ENCODE results near the gene CTDSPL. TPM values are rescaled to one million over a fixed set of nuclear protein-coding genes. Genes with fewer than 3 reads are reported as not detected.

CTDSPL gene
- total and polyA plus RNA-seq, 4 donors: 8.4 to 17.2 (median 14.2) TPM

GRCh38 chr3:37964146-37964545 is 102.5 kb downstream of the CTDSPL start:
- peak overlapping the region; percentile 90 to 98 for H3K27ac ChIP-seq (ENCODE audit: low read depth in 1 of 2, low read length in 2 of 2)
- H3K4me1 ChIP-seq (ENCODE audit: control insufficient read depth in 4 of 4, insufficient read depth in 4 of 4, low read length in 3 of 4): peaks cover 7 to 50% (median 38%) of the 10 kb centered on the region in 4 donors

GRCh38 chr3:37964716-37965115 is 103.0 kb downstream of the CTDSPL start:
- H3K4me3 ChIP-seq (ENCODE audit: low read depth in 1 of 3, low read length in 3 of 3): no peak overlapping the region
- H3K36me3 ChIP-seq (ENCODE audit: control insufficient read depth in 4 of 4, insufficient read depth in 3 of 4, low read depth in 1 of 4, low read length in 3 of 4): no peaks in the 10 kb centered on the region
- TF ChIP-seq NR2F2 (IDR thresholded peaks at IDR 0.05) (peak; percentile 9), HNF4A (conservative IDR thresholded peaks at IDR 0.05) (peak; percentile 51 to 65), SP1 (IDR thresholded peaks at IDR 0.05) (peak; percentile 79), RXRA (IDR thresholded peaks at IDR 0.05) (peak; percentile 49 to 69), YY1 (IDR thresholded peaks at IDR 0.05) (peak; percentile 75), TAF1 (conservative IDR thresholded peaks at IDR 0.05) (peak; percentile 65), EGR1 (IDR thresholded peaks at IDR 0.05; ENCODE audit: low read depth in 2 of 2) (peak in 1 of 2 donors; percentile 54), GABPA (IDR thresholded peaks at IDR 0.05 in 1 of 2, conservative IDR thresholded peaks at IDR 0.05 in 1 of 2) (no peak), FOXA2 (IDR thresholded peaks at IDR 0.05) (peak; percentile 62), HNF4G (IDR thresholded peaks at IDR 0.05) (no peak), RAD21 (IDR thresholded peaks at IDR 0.05) (peak; percentile 42 to 46), MAX (IDR thresholded peaks at IDR 0.05) (peak; percentile 71), JUND (IDR thresholded peaks at IDR 0.05) (peak; percentile 2 to 58), FOXA1 (IDR thresholded peaks at IDR 0.05) (peak; percentile 57)
- TF ChIP-seq, protein P1, sequence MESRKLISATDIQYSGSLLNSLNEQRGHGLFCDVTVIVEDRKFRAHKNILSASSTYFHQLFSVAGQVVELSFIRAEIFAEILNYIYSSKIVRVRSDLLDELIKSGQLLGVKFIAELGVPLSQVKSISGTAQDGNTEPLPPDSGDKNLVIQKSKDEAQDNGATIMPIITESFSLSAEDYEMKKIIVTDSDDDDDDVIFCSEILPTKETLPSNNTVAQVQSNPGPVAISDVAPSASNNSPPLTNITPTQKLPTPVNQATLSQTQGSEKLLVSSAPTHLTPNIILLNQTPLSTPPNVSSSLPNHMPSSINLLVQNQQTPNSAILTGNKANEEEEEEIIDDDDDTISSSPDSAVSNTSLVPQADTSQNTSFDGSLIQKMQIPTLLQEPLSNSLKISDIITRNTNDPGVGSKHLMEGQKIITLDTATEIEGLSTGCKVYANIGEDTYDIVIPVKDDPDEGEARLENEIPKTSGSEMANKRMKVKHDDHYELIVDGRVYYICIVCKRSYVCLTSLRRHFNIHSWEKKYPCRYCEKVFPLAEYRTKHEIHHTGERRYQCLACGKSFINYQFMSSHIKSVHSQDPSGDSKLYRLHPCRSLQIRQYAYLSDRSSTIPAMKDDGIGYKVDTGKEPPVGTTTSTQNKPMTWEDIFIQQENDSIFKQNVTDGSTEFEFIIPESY (IDR thresholded peaks at IDR 0.05): no peak
- TF ChIP-seq, protein P2, sequence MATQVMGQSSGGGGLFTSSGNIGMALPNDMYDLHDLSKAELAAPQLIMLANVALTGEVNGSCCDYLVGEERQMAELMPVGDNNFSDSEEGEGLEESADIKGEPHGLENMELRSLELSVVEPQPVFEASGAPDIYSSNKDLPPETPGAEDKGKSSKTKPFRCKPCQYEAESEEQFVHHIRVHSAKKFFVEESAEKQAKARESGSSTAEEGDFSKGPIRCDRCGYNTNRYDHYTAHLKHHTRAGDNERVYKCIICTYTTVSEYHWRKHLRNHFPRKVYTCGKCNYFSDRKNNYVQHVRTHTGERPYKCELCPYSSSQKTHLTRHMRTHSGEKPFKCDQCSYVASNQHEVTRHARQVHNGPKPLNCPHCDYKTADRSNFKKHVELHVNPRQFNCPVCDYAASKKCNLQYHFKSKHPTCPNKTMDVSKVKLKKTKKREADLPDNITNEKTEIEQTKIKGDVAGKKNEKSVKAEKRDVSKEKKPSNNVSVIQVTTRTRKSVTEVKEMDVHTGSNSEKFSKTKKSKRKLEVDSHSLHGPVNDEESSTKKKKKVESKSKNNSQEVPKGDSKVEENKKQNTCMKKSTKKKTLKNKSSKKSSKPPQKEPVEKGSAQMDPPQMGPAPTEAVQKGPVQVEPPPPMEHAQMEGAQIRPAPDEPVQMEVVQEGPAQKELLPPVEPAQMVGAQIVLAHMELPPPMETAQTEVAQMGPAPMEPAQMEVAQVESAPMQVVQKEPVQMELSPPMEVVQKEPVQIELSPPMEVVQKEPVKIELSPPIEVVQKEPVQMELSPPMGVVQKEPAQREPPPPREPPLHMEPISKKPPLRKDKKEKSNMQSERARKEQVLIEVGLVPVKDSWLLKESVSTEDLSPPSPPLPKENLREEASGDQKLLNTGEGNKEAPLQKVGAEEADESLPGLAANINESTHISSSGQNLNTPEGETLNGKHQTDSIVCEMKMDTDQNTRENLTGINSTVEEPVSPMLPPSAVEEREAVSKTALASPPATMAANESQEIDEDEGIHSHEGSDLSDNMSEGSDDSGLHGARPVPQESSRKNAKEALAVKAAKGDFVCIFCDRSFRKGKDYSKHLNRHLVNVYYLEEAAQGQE (IDR thresholded peaks at IDR 0.05): peak; percentile 30
- TF ChIP-seq, protein P3, sequence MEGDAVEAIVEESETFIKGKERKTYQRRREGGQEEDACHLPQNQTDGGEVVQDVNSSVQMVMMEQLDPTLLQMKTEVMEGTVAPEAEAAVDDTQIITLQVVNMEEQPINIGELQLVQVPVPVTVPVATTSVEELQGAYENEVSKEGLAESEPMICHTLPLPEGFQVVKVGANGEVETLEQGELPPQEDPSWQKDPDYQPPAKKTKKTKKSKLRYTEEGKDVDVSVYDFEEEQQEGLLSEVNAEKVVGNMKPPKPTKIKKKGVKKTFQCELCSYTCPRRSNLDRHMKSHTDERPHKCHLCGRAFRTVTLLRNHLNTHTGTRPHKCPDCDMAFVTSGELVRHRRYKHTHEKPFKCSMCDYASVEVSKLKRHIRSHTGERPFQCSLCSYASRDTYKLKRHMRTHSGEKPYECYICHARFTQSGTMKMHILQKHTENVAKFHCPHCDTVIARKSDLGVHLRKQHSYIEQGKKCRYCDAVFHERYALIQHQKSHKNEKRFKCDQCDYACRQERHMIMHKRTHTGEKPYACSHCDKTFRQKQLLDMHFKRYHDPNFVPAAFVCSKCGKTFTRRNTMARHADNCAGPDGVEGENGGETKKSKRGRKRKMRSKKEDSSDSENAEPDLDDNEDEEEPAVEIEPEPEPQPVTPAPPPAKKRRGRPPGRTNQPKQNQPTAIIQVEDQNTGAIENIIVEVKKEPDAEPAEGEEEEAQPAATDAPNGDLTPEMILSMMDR (IDR thresholded peaks at IDR 0.05; ENCODE audit: low read depth, low read length, missing input control): no peak
- no peaks in the 10 kb centered on the region for H3K27me3 ChIP-seq (ENCODE audit: control insufficient read depth in 4 of 4, insufficient read depth in 4 of 4, low read length in 3 of 4)
- no peaks in the 10 kb centered on the region for H3K9me3 ChIP-seq (ENCODE audit: control insufficient read depth in 4 of 4, low read length in 3 of 4)
- peak overlapping the region in 1 of 2 donors; percentile 89 for H3K9ac ChIP-seq (ENCODE audit: low read depth in 1 of 2, low read length in 2 of 2)
- no peak for DNase-seq (ENCODE audit: low spot score)
- 32% methylated on average over 1 of the region's 1 CpG for WGBS
- peak overlapping the region; percentile 90 to 98 for H3K27ac ChIP-seq (ENCODE audit: low read depth in 1 of 2, low read length in 2 of 2)
- peaks cover 10 to 50% (median 41%) of the 10 kb centered on the region in 4 donors for H3K4me1 ChIP-seq (ENCODE audit: control insufficient read depth in 4 of 4, insufficient read depth in 4 of 4, low read length in 3 of 4)

More at GRCh38 chr3:37964146-37964545, 102.5 kb downstream of the CTDSPL start:
- Histone ChIP-seq H3K36me3 (ENCODE audit: control insufficient read depth in 4 of 4, insufficient read depth in 3 of 4, low read depth in 1 of 4, low read length in 3 of 4) (no peaks in the 10 kb centered on the region), H3K27me3 (ENCODE audit: control insufficient read depth in 4 of 4, insufficient read depth in 4 of 4, low read length in 3 of 4) (no peaks in the 10 kb centered on the region), H3K9ac (ENCODE audit: low read depth in 1 of 2, low read length in 2 of 2) (peak overlapping the region in 1 of 2 donors; percentile 89), H3K9me3 (ENCODE audit: control insufficient read depth in 4 of 4, low read length in 3 of 4) (no peaks in the 10 kb centered on the region), H3K4me3 (ENCODE audit: low read depth in 1 of 3, low read length in 3 of 3) (no peak overlapping the region)
- TF ChIP-seq FOXA1 (IDR thresholded peaks at IDR 0.05) (no peak), HNF4A (conservative IDR thresholded peaks at IDR 0.05) (no peak), TAF1 (conservative IDR thresholded peaks at IDR 0.05) (no peak), GABPA (IDR thresholded peaks at IDR 0.05 in 1 of 2, conservative IDR thresholded peaks at IDR 0.05 in 1 of 2) (no peak)
- WGBS: 39% methylated on average over 3 of the region's 3 CpGs
- DNase-seq (ENCODE audit: low spot score): no peak
